Nephron progenitor cell (in vitro differentiated cells): Measurements from ENCODE around the gene CLASP1.
A peak's percentile ranks its signal among the peaks of the same experiment; 100 is the strongest.

Experiments
- DNase-seq: peaks from one replicate; pipeline ENCODE4 v3.0.0; 2021
- H3K27ac Mint-ChIP-seq: 2 replicates; pipeline ENCODE4 v1.8.0; 2021; ENCODE audit warnings: mild to moderate bottlenecking, moderate library complexity, mixed read lengths
- H3K27me3 Mint-ChIP-seq: 2 replicates; pipeline ENCODE4 v1.8.0; 2021; ENCODE audit warnings: mild to moderate bottlenecking, low read depth, mixed read lengths; ENCODE audit not compliant: poor library complexity
- H3K36me3 Mint-ChIP-seq: 2 replicates; pipeline ENCODE4 v1.8.0; 2021; ENCODE audit warnings: low read depth, mixed read lengths
- H3K4me1 Mint-ChIP-seq: 2 replicates; pipeline ENCODE4 v1.8.0; 2021; ENCODE audit warnings: mixed read lengths
- H3K4me3 Mint-ChIP-seq: 2 replicates; pipeline ENCODE4 v1.8.0; 2021; ENCODE audit warnings: mild to moderate bottlenecking, moderate library complexity, mixed read lengths
- H3K9me3 Mint-ChIP-seq: 2 replicates; pipeline ENCODE4 v1.8.0; 2021; ENCODE audit warnings: mild to moderate bottlenecking, moderate library complexity, mixed read lengths
- TF ChIP-seq, protein P1 (sequence below): fragments of 200-600 bp; sonication (generic); IDR thresholded peaks from 2 replicates; pipeline ENCODE4 v1.5.0; 2021; ENCODE audit warnings: antibody characterized with exemption

Gene CLASP1

DNA sequence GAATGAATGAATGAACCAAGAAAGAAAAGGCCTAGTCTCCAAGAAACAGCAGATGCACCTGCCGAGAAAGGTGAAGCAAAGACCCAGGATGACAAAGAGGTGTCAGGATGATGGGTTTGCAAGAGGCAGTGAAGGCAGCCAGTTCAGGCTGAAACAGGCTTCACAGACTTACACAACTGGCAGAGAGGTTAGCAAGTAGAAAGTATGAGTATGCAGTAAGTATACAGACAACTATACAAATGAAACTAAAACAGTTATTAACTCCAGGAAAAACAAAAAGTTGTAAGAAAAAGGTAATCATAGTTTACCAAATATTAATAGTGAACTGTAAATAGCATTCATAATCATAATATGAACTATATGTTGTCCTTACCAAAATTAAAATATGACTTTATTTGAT, 138.4 kb downstream of the CLASP1 start:
- DNase-seq: no peak
- TF ChIP-seq, protein P1, sequence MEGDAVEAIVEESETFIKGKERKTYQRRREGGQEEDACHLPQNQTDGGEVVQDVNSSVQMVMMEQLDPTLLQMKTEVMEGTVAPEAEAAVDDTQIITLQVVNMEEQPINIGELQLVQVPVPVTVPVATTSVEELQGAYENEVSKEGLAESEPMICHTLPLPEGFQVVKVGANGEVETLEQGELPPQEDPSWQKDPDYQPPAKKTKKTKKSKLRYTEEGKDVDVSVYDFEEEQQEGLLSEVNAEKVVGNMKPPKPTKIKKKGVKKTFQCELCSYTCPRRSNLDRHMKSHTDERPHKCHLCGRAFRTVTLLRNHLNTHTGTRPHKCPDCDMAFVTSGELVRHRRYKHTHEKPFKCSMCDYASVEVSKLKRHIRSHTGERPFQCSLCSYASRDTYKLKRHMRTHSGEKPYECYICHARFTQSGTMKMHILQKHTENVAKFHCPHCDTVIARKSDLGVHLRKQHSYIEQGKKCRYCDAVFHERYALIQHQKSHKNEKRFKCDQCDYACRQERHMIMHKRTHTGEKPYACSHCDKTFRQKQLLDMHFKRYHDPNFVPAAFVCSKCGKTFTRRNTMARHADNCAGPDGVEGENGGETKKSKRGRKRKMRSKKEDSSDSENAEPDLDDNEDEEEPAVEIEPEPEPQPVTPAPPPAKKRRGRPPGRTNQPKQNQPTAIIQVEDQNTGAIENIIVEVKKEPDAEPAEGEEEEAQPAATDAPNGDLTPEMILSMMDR: no peak
- H3K4me3 Mint-ChIP-seq: no peak overlapping the region
- H3K27me3 Mint-ChIP-seq: no peaks in the 10 kb centered on the region
- H3K9me3 Mint-ChIP-seq: peaks cover 15% of the 10 kb centered on the region
- peaks cover 20% of the 10 kb centered on the region for H3K4me1 Mint-ChIP-seq
- H3K36me3 Mint-ChIP-seq: peaks cover 70% of the 10 kb centered on the region
- no peak overlapping the region for H3K27ac Mint-ChIP-seq

DNA sequence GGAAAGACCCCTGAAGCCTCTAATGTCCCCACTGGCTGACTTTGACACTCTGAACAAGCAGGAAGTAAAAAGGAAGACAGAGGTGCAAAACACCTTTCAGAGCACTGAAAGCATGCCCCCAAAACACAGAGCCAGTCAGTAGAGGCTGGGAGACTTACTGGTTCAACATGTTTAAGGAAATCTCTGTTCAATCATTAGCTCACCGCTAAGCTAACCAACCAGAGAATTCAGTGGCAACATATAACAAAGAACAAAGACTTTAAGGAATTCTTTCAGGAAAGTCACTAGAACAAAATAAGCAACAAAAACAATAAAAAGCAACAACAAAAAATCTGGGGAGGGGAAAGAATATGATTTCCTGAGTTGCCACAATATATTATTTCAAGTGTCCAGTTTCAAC, 142.6 kb downstream of the CLASP1 start:
- Mint-ChIP-seq H3K4me1 (peaks cover 9% of the 10 kb centered on the region), H3K27ac (peak overlapping the region; percentile 14), H3K36me3 (peaks cover 78% of the 10 kb centered on the region), H3K4me3 (no peak overlapping the region), H3K9me3 (peaks cover 15% of the 10 kb centered on the region), H3K27me3 (no peaks in the 10 kb centered on the region)
- TF ChIP-seq, protein P1: no peak
- no peak for DNase-seq

DNA sequence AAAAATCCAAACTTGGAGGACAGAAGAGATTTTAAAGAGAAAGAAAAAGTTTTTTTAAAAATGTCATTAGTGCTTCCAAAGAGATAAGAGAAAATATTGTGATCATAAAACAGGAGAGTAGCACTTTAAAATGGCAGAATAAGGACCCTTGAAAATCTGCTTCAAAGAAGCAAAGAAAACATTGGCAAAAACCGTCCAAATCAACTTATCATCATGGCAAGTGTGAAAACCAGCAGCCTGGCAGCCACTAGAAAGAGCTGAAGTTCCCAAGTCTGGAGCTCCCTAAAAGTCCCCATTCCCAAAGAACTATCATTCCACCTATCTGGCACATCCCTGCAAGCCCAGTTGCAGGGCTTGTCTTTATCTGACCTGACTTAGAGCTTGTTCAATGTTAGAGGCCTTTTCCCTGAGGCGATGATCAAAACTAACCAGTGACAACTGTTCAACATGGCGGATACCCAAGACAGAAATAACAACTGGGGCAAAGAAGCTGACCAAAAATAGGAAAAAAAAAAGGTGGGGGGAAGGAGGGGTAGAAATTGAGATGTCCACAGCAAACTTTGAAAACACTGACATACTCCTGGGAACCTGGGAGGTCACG, 143.2 kb downstream of the CLASP1 start:
- H3K27me3 Mint-ChIP-seq: no peaks in the 10 kb centered on the region
- H3K4me3 Mint-ChIP-seq: no peak overlapping the region
- H3K36me3 Mint-ChIP-seq: peaks cover 80% of the 10 kb centered on the region
- TF ChIP-seq, protein P1: no peak
- H3K27ac Mint-ChIP-seq: peak overlapping the region; percentile 14
- DNase-seq: no peak
- H3K9me3 Mint-ChIP-seq: peaks cover 17% of the 10 kb centered on the region
- H3K4me1 Mint-ChIP-seq: peaks cover 9% of the 10 kb centered on the region

DNA sequence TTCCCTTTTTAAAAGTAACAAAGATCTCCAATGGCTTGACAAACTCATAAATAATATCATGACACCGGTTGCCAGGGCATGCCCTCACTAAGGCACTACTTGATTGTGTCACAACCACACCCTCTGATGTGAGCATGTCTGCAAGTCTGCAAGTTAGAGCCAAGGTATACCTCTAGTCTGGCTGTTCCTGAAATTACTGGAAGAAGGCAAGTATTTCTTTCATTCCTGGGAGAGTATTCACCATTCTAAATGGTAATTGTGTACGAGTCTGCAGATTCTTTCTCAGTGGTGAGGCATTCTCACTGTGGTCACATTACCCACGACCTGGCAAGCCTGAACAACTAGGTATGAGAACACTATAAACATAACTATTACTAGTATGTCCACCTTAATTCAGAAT, 144.3 kb downstream of the CLASP1 start:
- Mint-ChIP-seq H3K27me3 (no peaks in the 10 kb centered on the region), H3K36me3 (peaks cover 82% of the 10 kb centered on the region), H3K4me3 (no peak overlapping the region), H3K9me3 (peaks cover 26% of the 10 kb centered on the region), H3K27ac (peak overlapping the region; percentile 30), H3K4me1 (peaks cover 9% of the 10 kb centered on the region)
- no peak for DNase-seq
- TF ChIP-seq, protein P1: no peak

DNA sequence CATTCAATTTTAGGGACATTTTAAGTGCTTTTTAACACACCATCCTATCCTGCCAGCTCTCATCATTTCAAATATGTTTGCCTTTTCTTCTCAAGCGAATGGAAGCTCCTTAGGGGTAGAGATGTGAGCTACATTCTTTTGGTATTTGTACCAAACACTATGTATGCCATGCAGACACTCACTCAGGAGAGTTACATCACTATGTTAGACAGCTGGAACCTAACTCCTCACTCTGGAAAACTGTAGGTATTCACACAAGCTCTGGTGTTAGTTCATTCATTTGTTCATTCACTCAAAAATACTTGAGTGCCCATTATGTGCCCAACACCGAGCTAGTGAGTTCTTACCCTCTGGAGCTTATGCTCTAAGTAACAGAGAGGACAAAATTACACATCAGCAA, 144.9 kb downstream of the CLASP1 start:
- peaks cover under 1% of the 10 kb centered on the region for H3K27me3 Mint-ChIP-seq
- H3K4me3 Mint-ChIP-seq: no peak overlapping the region
- H3K36me3 Mint-ChIP-seq: peaks cover 84% of the 10 kb centered on the region
- H3K27ac Mint-ChIP-seq: peak overlapping the region; percentile 30
- H3K4me1 Mint-ChIP-seq: peaks cover 9% of the 10 kb centered on the region
- peaks cover 31% of the 10 kb centered on the region for H3K9me3 Mint-ChIP-seq
- TF ChIP-seq, protein P1: no peak
- no peak for DNase-seq

DNA sequence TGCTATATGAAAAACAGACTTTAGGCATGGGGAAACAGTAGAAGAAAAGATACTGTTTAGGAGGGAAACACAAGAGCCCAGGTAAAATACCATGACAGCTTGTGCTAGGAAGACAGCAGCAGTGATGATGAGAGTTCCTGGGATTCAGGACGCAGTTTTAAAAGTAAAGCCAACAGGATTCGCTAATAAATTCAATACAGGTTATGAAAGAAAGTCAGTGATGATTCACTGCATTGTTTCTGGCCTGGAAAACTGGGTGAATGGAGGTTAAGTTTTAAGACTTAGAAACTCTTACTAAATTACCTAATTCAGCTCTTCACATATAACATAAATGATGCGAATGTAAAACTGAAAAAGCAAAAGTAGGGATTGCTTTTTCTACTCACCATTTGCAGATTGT, 146.5 kb downstream of the CLASP1 start:
- TF ChIP-seq, protein P1: no peak
- H3K4me1 Mint-ChIP-seq: peaks cover 9% of the 10 kb centered on the region

More for the DNA sequence above, 146.5 kb downstream of the CLASP1 start:
- no peak overlapping the region for H3K27ac Mint-ChIP-seq
- H3K27me3 Mint-ChIP-seq: peaks cover 3% of the 10 kb centered on the region
- DNase-seq: no peak
- no peak overlapping the region for H3K4me3 Mint-ChIP-seq
- H3K36me3 Mint-ChIP-seq: peaks cover 80% of the 10 kb centered on the region
- H3K9me3 Mint-ChIP-seq: peaks cover 36% of the 10 kb centered on the region
